Nephron progenitor cell (in vitro differentiated cells): ENCODE measurements around the gene FTL.

Source experiments
- DNase-seq: peaks from one replicate; pipeline ENCODE4 v3.0.0; 2021
- H3K27ac Mint-ChIP-seq: 2 replicates; pipeline ENCODE4 v1.8.0; 2021; ENCODE audit warnings: mild to moderate bottlenecking, moderate library complexity, mixed read lengths
- H3K27me3 Mint-ChIP-seq: 2 replicates; pipeline ENCODE4 v1.8.0; 2021; ENCODE audit warnings: mild to moderate bottlenecking, low read depth, mixed read lengths; ENCODE audit not compliant: poor library complexity
- H3K36me3 Mint-ChIP-seq: 2 replicates; pipeline ENCODE4 v1.8.0; 2021; ENCODE audit warnings: low read depth, mixed read lengths
- H3K4me1 Mint-ChIP-seq: 2 replicates; pipeline ENCODE4 v1.8.0; 2021; ENCODE audit warnings: mixed read lengths
- H3K4me3 Mint-ChIP-seq: 2 replicates; pipeline ENCODE4 v1.8.0; 2021; ENCODE audit warnings: mild to moderate bottlenecking, moderate library complexity, mixed read lengths
- H3K9me3 Mint-ChIP-seq: 2 replicates; pipeline ENCODE4 v1.8.0; 2021; ENCODE audit warnings: mild to moderate bottlenecking, moderate library complexity, mixed read lengths
- CTCF ChIP-seq: fragments of 200-600 bp; sonication (generic); IDR thresholded peaks from 2 replicates; pipeline ENCODE4 v1.5.0; 2021; ENCODE audit warnings: antibody characterized with exemption

FTL gene

DNA sequence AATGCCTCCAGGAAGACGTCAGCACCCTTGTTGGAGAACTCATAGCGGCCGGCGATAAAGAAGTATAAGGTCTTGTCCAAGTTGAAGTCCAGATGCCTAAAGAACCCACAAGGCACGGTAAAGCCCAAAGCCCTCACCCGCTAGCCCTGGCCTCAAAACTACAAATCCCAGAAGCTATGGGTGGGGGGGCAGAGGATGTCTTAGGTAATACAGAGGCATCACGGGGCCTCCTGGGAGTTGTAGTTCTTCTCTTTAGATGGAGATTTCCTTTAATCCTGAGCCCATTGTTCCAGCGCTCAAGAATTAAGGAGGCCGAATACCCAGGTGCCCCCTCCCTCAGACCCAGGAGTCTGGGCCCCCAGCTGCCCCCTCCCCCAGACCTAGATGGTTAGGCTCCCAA, 17.2 kb downstream of the FTL start:
- peaks cover 61% of the 10 kb centered on the region for H3K36me3 Mint-ChIP-seq
- peaks cover 5% of the 10 kb centered on the region for H3K4me1 Mint-ChIP-seq
- H3K4me3 Mint-ChIP-seq, result no peak overlapping the region
- no peaks in the 10 kb centered on the region for H3K9me3 Mint-ChIP-seq
- peaks cover 3% of the 10 kb centered on the region for H3K27me3 Mint-ChIP-seq
- DNase-seq, result no peak
- no peak overlapping the region for H3K27ac Mint-ChIP-seq
- no peak for TF ChIP-seq CTCF

DNA sequence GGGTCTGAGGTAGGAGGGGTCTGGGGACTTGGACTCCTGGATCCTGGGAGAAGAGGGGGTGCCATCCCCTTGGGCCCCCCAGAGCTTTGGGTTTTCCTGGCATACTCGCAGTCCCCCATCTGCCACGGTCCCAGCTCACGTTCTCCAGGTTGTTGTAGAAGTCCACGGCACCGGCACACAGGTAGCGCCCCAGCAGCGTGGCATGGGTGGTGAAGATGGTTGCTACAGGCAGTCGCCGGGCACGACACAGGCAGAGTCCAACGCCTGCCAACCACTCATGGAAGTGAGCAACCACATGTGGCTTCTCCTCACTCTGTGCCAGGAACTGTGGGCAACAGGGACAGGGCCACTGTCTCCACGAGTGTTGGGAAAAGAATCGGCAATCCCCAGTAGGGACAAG, 20.6 kb downstream of the FTL start:
- TF ChIP-seq CTCF, result no peak
- Mint-ChIP-seq H3K27ac (no peak overlapping the region), H3K27me3 (peaks cover 3% of the 10 kb centered on the region), H3K4me3 (no peak overlapping the region), H3K36me3 (peaks cover 72% of the 10 kb centered on the region), H3K4me1 (peaks cover 8% of the 10 kb centered on the region), H3K9me3 (no peaks in the 10 kb centered on the region)
- no peak for DNase-seq

DNA sequence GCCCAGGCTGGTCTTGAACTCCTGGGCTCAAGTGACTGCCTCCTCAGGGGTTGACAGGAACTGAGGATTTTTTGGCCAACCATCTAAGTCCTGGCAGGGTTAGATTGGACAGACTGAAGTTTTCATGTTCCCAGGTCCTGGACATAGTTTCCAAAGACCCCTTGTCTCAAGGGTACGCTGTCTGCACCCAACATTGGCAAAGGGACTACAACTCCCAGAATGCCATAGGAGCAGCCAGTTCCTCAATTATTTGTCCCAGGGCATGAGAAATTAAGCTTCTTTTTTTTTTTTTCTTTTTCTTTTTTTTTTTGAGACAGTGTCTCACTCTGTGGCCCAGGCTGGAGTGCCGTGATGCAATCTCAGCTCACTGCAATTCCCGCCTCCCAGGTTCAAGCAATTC, 21.1 kb downstream of the FTL start:
- peaks cover 1% of the 10 kb centered on the region for H3K27me3 Mint-ChIP-seq
- peaks cover 71% of the 10 kb centered on the region for H3K36me3 Mint-ChIP-seq
- no peak for TF ChIP-seq CTCF
- no peak overlapping the region for H3K4me3 Mint-ChIP-seq
- no peak for DNase-seq
- H3K9me3 Mint-ChIP-seq, result no peaks in the 10 kb centered on the region
- H3K27ac Mint-ChIP-seq, result no peak overlapping the region
- H3K4me1 Mint-ChIP-seq, result peaks cover 13% of the 10 kb centered on the region

DNA sequence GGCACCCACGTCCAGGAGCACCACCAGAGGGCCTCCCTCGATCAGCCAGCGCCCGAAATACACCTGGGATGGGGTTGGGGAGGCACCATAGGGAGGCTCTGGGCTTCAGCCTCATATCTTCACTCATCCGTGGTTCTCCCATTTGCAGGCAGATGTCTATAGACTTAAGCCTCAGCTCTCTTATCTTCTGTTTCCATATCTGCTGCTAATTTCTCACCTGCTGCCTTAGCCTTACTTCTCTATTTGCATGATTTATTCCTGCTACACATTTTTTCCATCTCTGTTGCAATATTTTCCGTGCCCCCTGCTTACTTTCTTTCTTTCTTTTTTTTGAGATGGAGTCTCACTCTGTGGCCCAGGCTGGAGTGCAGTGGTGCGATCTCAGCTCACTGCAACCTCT, 22.2 kb downstream of the FTL start:
- H3K4me1 Mint-ChIP-seq, result peaks cover 19% of the 10 kb centered on the region
- no peak for TF ChIP-seq CTCF
- H3K27ac Mint-ChIP-seq, result peak overlapping the region; percentile 56
- H3K27me3 Mint-ChIP-seq, result no peaks in the 10 kb centered on the region
- H3K4me3 Mint-ChIP-seq, result no peak overlapping the region
- H3K36me3 Mint-ChIP-seq, result peaks cover 60% of the 10 kb centered on the region
- DNase-seq, result no peak
- no peaks in the 10 kb centered on the region for H3K9me3 Mint-ChIP-seq

GRCh38 chr19:48988286-48988685, 23.2 kb downstream of the FTL start:
- peaks cover 54% of the 10 kb centered on the region for H3K36me3 Mint-ChIP-seq
- no peak overlapping the region for H3K27ac Mint-ChIP-seq
- H3K4me3 Mint-ChIP-seq, result no peak overlapping the region
- no peak for TF ChIP-seq CTCF
- H3K4me1 Mint-ChIP-seq, result peaks cover 22% of the 10 kb centered on the region
- H3K9me3 Mint-ChIP-seq, result no peaks in the 10 kb centered on the region
- no peak for DNase-seq
- H3K27me3 Mint-ChIP-seq, result no peaks in the 10 kb centered on the region

DNA sequence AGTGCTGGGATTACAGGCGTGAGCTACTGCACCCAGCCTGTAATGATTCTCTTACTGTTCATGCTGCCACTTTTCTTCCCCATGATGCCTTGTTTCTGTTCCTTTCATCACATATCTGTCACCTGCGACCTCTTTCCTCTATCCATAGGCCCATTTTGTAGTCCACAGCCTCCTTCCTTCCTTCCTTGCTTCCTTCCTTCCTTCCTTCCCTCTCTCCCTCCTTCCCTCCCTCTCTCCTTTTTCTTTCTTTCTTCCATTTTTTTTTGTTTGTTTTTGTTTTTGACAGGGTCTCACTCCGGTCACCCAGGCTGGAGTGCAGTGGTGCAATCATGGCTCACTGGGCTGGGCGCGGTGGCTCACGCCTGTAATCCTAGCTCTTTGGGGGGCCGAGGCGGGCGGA, 23.8 kb downstream of the FTL start:
- Mint-ChIP-seq H3K9me3 (no peaks in the 10 kb centered on the region), H3K36me3 (peaks cover 49% of the 10 kb centered on the region), H3K4me1 (peaks cover 26% of the 10 kb centered on the region), H3K27me3 (no peaks in the 10 kb centered on the region), H3K27ac (peak overlapping the region; percentile 36), H3K4me3 (no peak overlapping the region)
- DNase-seq, result no peak
- TF ChIP-seq CTCF, result no peak
